Endothelial cell of umbilical vein (primary cell): ENCODE measurements around the gene RAB37. TPM values are rescaled to one million over a fixed set of nuclear protein-coding genes. Genes with fewer than 3 reads are reported as not detected.

ENCODE experiments used
- BruUV-seq: library from RNA; stranded (reverse); fragments of 400-500 nt; replicated peaks from 2 replicates; lab custom pipeline; 2021; lab: Mats Ljungman, UMichigan
- CTCF ChIA-PET: fragments of 300-600, 350-600 bp; sonication (Branson Sonifier 250); formaldehyde crosslinking; loops from one replicate; lab custom pipeline; 2021; ENCODE audit warnings: antibody characterized with exemption, inconsistent platforms; lab: Charles Lee
- POLR2A ChIA-PET: fragments of 300-600, 350-600 bp; sonication (Branson Sonifier 250); formaldehyde crosslinking; loops from one replicate; lab custom pipeline; 2021; ENCODE audit warnings: antibody characterized with exemption, inconsistent platforms; lab: Charles Lee
- DNase-seq: peaks from one replicate; pipeline ENCODE4 v3.0.0-alpha.2; 2011; ENCODE audit warnings: low read depth, low spot score
- FAIRE-seq: peaks from 2 replicates; lab custom pipeline; 2011; peaks lifted over from hg19 to GRCh38; lab: Jason Lieb, UNC
- H2AFZ ChIP-seq: 2 replicates; pipeline ENCODE4 v1.6.0; 2012; ENCODE audit warnings: low read depth, low read length, control low read depth, inconsistent platforms
- H3K27ac ChIP-seq: 2 replicates; pipeline ENCODE4 v1.5.1; 2011; ENCODE audit warnings: low read depth, mild to moderate bottlenecking, control low read depth, low read length, moderate library complexity; ENCODE audit not compliant: insufficient read depth
- H3K27me3 ChIP-seq, 2 experiments: 2 replicates each; pipeline versions ENCODE4 v1.6.0 to v1.6.1; 2011; ENCODE audit warnings: low read length in 2 of 2, mixed read lengths in 1 of 2; ENCODE audit not compliant: control insufficient read depth in 2 of 2, insufficient read depth in 2 of 2
- H3K36me3 ChIP-seq, 2 experiments: 2 replicates in 1 of 2; 3 replicates in 1 of 2; pipeline ENCODE4 v1.5.1; 2011; ENCODE audit warnings: low read length in 2 of 2, mild to moderate bottlenecking in 1 of 2, moderate library complexity in 1 of 2; ENCODE audit not compliant: control insufficient read depth in 2 of 2, insufficient read depth in 2 of 2; ENCODE audit errors: extremely low read depth in 1 of 2
- H3K4me1 ChIP-seq: 3 replicates; pipeline ENCODE4 v1.5.1; 2011; ENCODE audit warnings: mild to moderate bottlenecking, low read length; ENCODE audit not compliant: control insufficient read depth, insufficient read depth; ENCODE audit errors: extremely low read depth
- H3K4me2 ChIP-seq: 2 replicates; pipeline ENCODE4 v1.6.1; 2011; ENCODE audit warnings: low read length, control low read depth, mixed read lengths; ENCODE audit not compliant: insufficient read depth
- H3K4me3 ChIP-seq, 3 experiments: fragments of 200-600 bp in 1 of 3; sonication (generic), shearing (Covaris generic) in 1 of 3; replicated peaks in 1 of 3; 2 replicates each; pipeline ENCODE4 v1.5.1; 2011 to 2016; ENCODE audit warnings: control low read depth in 3 of 3, low read length in 3 of 3, mild to moderate bottlenecking in 2 of 3, inconsistent platforms in 1 of 3, low read depth in 1 of 3, moderate library complexity in 1 of 3; ENCODE audit not compliant: insufficient read depth in 1 of 3
- H3K79me2 ChIP-seq: 2 replicates; pipeline ENCODE4 v1.6.0; 2012; ENCODE audit warnings: low read length, inconsistent platforms; ENCODE audit not compliant: control insufficient read depth, insufficient read depth
- H3K9ac ChIP-seq: replicated peaks from 2 replicates; pipeline ENCODE3; 2011; ENCODE audit warnings: low read length, control low read depth; ENCODE audit not compliant: insufficient read depth; ENCODE audit errors: extremely low read depth
- H3K9me1 ChIP-seq: replicated peaks from 3 replicates; pipeline ENCODE4 v1.6.0; 2011; ENCODE audit warnings: mild to moderate bottlenecking, low read length; ENCODE audit not compliant: control insufficient read depth, insufficient read depth; ENCODE audit errors: extremely low read depth
- H3K9me3 ChIP-seq: replicated peaks from 2 replicates; pipeline ENCODE4 v1.5.1; 2012; ENCODE audit warnings: low read length, inconsistent platforms; ENCODE audit not compliant: control insufficient read depth, insufficient read depth
- H4K20me1 ChIP-seq: replicated peaks from 2 replicates; pipeline ENCODE3; 2011; ENCODE audit warnings: mild to moderate bottlenecking, low read length; ENCODE audit not compliant: control insufficient read depth, insufficient read depth; ENCODE audit errors: extremely low read depth
- CTCF ChIP-seq, 2 donors: IDR thresholded peaks; 1 replicate in 1 of 2; 2 replicates in 1 of 2; pipeline ENCODE4 v1.5.1; 2011; ENCODE audit warnings: low read length in 2 of 2, mild to moderate bottlenecking in 2 of 2, moderate library complexity in 2 of 2, control low read depth in 1 of 2, inconsistent platforms in 1 of 2, low read depth in 1 of 2; ENCODE audit not compliant: insufficient read depth in 1 of 2; ENCODE audit errors: extremely low read depth in 1 of 2
- EZH2 ChIP-seq: IDR thresholded peaks from 2 replicates; pipeline ENCODE4 v1.6.1; 2012; ENCODE audit warnings: borderline replicate concordance, low read depth, mild to moderate bottlenecking, moderate library complexity, low read length, inconsistent platforms; ENCODE audit not compliant: severe bottlenecking
- FOS ChIP-seq: IDR thresholded peaks from 2 replicates; pipeline ENCODE4 v1.6.1; 2011; ENCODE audit warnings: mild to moderate bottlenecking, low read length, moderate library complexity, borderline replicate concordance; ENCODE audit not compliant: insufficient read depth
- GATA2 ChIP-seq: IDR thresholded peaks from 2 replicates; pipeline ENCODE4 v1.7.0; 2011; ENCODE audit warnings: low read depth, mild to moderate bottlenecking, moderate library complexity, mixed read lengths, low read length; ENCODE audit not compliant: insufficient read length, insufficient read depth
- JUN ChIP-seq: IDR thresholded peaks from 2 replicates; pipeline ENCODE4 v1.6.1; 2011; ENCODE audit warnings: borderline replicate concordance, low read depth; ENCODE audit not compliant: insufficient read length, insufficient read depth
- MAX ChIP-seq: IDR thresholded peaks from 2 replicates; pipeline ENCODE4 v1.6.1; 2011; ENCODE audit not compliant: insufficient read depth, insufficient read length
- MYC ChIP-seq: IDR thresholded peaks from one replicate; pipeline ENCODE4 v1.6.1; 2011; ENCODE audit warnings: mild to moderate bottlenecking, low read depth, low read length
- POLR2A ChIP-seq: IDR thresholded peaks from 2 replicates; pipeline ENCODE4 v1.6.1; 2012; ENCODE audit warnings: low read depth, mild to moderate bottlenecking, control low read depth, low read length
- POLR2AphosphoS5 ChIP-seq: IDR thresholded peaks from 2 replicates; pipeline ENCODE4 v1.6.1; 2012; ENCODE audit warnings: low read depth, mild to moderate bottlenecking, control low read depth, low read length, moderate library complexity; ENCODE audit not compliant: insufficient read depth
- dilution Hi-C: fragments of 300-500 bp; cut with MboI; formaldehyde crosslinking; loops from one replicate; pipeline ENCODE4 v1.15.0; 2019; ENCODE audit warnings: low sequenced_read_pairs; ENCODE audit not compliant: extremely low pct_ligation_motif_present
- intact Hi-C: fragments of 100-400 bp; cut with micrococcal nuclease; formaldehyde crosslinking; loops from one replicate; pipeline ENCODE4 v1.10.0; 2022
- polyA plus RNA-seq, 4 experiments: library from polyadenylated mRNA; depleted of rRNA in 3 of 4; stranded (reverse) in 3 of 4; unstranded in 1 of 4; fragments of >200 nt; gene quantifications; 2 replicates each; pipeline versions ENCODE4 v1.2.1 to v1.2.3, GENCODE V29; 2011 to 2012; ENCODE audit warnings: missing spikeins in 1 of 4
- total RNA-seq: library from RNA; stranded (reverse); gene quantifications from 2 replicates; pipeline ENCODE4 v1.2.3, GENCODE V29; 2021

The RAB37 gene
- total and polyA plus RNA-seq, 2 donors (not counting 3 experiments of a cell fraction or from before 2014, with no cell fraction given), result 0.11 TPM; not detected in 1

GRCh38 chr17:74720506-74720905 is 16.6 kb upstream of the RAB37 start:
- Histone ChIP-seq H3K9ac (no peak overlapping the region), H3K9me3 (no peaks in the 10 kb centered on the region), H2AFZ (no peak overlapping the region), H3K36me3 (no peaks in the 10 kb centered on the region), H3K4me2 (no peak overlapping the region), H3K27ac (no peak overlapping the region), H3K79me2 (no peaks in the 10 kb centered on the region), H3K4me3 (no peak overlapping the region), H3K9me1 (no peaks in the 10 kb centered on the region), H4K20me1 (no peaks in the 10 kb centered on the region), H3K27me3 (no peaks in the 10 kb centered on the region), H3K4me1 (no peaks in the 10 kb centered on the region)
- BruUV-seq, result no TSS peak
- TF ChIP-seq CTCF (IDR thresholded peaks at IDR 0.05; ENCODE audit: extremely low read depth in 1 of 2, insufficient read depth in 1 of 2, low read depth in 1 of 2, low read length in 2 of 2) (no peak), POLR2A (no peak), FOS (no peak), EZH2 (no peak), JUN (no peak), GATA2 (no peak), POLR2AphosphoS5 (no peak), MYC (no peak), MAX (no peak)
- FAIRE-seq, result no peak
- dilution Hi-C loops, result no loop called here
- DNase-seq, result no peak
- ChIA-PET POLR2A (no interaction called here), CTCF (no interaction called here)
- intact Hi-C loops, result no loop called here
